HG03066 (cell line): ENCODE measurements around the gene ZBTB34.
"Not testable (repeated sequence)": the region's sequence is repeated elsewhere in the genome, so short reads cannot be mapped to it uniquely, and the experiment has no call there.

Experiments
- ATAC-seq: cut with Tn5 transposase; IDR thresholded peaks from one replicate; pipeline ENCODE4 v1.9.1; 2021; ENCODE audit warnings: low read depth; ENCODE audit not compliant: unreplicated experiment

ZBTB34 gene

GRCh38 chr9:126860077-126860756, at the start of gene ZBTB34:
Gene ZBTB34 (plus strand): TSS chr9:126860639. CDS start chr9:126879400, 18,761 bp downstream.
- ATAC-seq: no peak

DNA sequence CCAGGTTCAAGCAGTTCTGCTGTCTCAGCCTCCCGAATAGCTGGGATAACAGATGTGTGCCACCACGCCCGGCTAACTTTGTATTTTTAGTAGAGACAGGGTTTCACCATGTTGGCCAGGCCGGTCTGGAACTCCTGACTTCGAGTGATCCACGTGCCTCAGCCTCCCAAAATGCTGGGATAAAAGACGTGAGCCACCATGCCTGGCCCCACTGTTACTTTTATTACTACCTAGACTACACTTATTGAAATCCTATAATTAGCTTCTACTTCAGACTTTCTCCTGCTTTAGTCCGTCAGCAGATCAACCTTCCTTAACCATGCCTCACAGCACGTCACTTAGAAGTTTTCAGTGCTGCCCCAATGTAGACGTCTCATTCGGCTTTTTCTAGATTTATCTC, 47.4 kb upstream of the ZBTB34 start:
- no peak for ATAC-seq

DNA sequence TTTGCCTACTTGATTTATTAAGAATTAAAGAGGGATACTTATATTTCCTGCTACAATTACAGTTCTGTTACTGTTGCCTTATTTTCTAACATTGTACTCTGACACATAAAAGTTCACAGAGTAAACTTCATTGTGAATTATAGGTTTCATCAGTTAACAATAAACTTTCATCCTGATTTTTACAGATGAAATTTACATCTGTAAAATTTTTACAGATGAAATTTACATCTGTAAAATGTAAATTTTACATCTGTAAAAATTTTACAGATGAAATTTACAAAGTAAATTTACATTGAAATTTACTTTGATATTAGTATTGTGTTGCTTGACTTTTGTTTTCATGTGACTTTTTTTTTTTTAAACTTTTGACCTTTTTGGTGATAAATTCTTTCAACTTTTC, 46.3 kb upstream of the ZBTB34 start:
- ATAC-seq: no peak

DNA sequence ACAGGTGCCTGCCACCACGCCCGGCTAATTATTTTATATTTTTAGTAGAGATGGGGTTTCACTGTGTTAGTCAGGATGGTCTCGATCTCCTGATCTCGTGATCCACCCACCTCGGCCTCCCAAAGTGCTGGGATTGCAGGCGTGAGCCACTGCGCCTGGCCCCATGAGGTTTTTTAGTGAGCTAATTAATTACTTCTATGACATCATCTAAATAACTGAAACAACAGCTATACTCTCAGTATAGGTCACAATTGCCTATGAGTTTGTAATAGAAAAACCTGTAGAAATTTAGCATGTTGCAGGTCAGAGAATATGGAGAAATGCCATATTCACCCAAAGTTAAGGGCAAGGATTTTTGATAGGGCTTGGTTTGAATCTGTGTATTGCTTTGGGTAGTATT, 42.8 kb upstream of the ZBTB34 start:
- ATAC-seq: not testable (repeated sequence)

GRCh38 chr9:126818482-126818881, 42.0 kb upstream of the ZBTB34 start:
- ATAC-seq: no peak

GRCh38 chr9:126819482-126819881, 41.0 kb upstream of the ZBTB34 start:
- ATAC-seq: no peak

- ATAC-seq: no peak
Observed at GRCh38 chr9:126822278-126822677, 38.2 kb upstream of the ZBTB34 start.

DNA sequence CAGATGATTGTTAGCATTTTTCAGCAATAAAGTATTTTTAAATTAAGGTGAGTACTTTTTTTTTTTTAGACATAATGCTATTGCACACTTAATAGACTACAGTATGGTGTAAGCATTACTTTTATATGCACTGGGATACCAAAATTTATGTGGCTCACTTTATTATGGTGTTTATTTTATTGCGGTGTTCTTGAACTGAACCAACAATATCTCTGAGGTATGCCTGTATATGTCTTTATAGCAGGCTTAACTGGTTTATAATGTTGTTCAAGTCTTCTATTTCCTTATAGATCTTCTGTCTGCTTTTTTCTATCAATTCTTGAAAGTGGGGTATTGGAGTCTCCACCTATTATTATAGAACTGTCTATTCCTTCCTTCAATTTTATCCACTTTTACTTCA, 37.6 kb upstream of the ZBTB34 start:
- ATAC-seq: no peak

GRCh38 chr9:126824052-126824451, 36.4 kb upstream of the ZBTB34 start:
- ATAC-seq: not testable (repeated sequence)

- no peak for ATAC-seq
Observed at GRCh38 chr9:126827227-126827626, 33.2 kb upstream of the ZBTB34 start.

- no peak for ATAC-seq
Observed at GRCh38 chr9:126829035-126829434, 31.4 kb upstream of the ZBTB34 start.

GRCh38 chr9:126830827-126831226, 29.6 kb upstream of the ZBTB34 start:
- no peak for ATAC-seq

- no peak for ATAC-seq
Observed at GRCh38 chr9:126832440-126832839, 28.0 kb upstream of the ZBTB34 start.

DNA sequence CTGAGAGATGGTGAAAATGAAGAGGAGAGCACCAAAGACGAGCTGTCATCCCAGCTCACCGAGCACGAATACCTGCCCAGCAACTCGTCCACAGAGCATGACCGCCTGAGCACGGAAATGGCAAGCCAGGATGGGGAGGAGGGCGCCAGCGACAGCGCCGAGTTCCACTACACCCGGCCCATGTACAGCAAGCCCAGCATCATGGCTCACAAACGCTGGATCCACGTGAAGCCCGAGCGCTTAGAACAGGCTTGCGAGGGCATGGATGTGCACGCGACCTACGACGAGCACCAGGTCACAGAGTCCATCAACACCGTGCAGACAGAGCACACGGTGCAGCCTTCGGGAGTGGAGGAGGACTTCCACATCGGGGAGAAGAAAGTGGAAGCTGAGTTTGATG, 27.4 kb upstream of the ZBTB34 start:
- no peak for ATAC-seq

GRCh38 chr9:126833710-126834345, 26.6 kb upstream of the ZBTB34 start:
- ATAC-seq: no peak

GRCh38 chr9:126834672-126835071, 25.8 kb upstream of the ZBTB34 start:
- no peak for ATAC-seq

DNA sequence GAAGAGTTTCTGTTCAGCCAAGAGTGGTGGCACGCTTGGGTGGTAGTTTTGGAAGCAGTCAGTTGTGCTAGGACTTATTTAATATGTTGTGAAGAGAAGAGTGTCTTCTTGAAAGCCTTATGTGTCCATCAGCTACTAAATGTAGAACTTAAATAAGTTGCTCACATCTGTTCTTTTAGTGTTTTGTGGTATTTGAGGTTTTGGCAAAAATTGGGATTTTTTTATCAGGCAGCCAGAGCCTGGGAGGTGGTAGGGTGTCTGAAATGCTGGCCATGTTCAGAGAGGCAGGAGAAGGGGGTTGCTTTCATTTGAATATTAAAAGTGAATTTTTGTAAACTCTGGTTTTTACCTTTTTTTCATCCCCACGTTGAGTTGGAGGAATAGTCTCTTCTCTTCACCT, 24.2 kb upstream of the ZBTB34 start:
- ATAC-seq: no peak

DNA sequence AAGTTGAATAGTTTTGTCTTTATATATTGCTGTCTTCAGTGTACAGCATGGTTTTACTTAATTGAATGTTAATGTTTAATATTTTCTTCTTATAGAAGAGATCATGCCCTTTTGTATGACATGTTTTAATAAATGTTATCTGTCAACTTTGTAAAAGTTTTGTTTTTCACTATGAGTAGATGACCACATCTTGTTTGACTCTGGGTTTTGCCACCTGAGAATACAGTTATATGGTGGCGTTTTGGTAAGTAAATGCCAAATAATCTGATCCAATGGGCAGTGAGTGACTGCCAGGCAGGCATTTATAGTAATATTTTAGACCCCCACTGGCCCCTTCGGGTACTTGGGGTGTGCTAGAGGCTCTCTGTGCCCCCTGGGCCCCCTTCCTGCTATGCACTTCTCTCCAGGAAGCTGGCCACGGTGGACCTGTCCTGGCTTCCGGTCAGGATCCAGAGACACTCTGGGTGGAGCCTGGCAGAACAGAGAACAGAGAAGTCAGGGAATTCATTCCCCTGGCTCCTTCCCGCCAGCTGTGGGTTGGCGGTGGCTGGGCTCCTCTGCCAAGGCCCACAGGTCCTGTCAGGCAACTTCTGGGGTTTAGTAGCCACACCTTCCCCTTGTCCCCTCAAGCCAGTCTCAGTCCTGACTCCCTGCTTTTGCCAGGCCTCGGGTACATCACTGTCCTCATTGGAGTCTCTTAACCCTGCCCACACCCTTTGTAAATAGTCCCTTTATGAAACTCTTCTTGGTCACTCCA, 22.2 kb upstream of the ZBTB34 start:
- ATAC-seq: no peak

GRCh38 chr9:126838895-126839294, 21.5 kb upstream of the ZBTB34 start:
- no peak for ATAC-seq

GRCh38 chr9:126839301-126839700, 21.1 kb upstream of the ZBTB34 start:
- ATAC-seq: no peak

GRCh38 chr9:126842220-126842842, 18.1 kb upstream of the ZBTB34 start:
- ATAC-seq: no peak
